ENCODE data around the gene LMX1B.

DNA sequence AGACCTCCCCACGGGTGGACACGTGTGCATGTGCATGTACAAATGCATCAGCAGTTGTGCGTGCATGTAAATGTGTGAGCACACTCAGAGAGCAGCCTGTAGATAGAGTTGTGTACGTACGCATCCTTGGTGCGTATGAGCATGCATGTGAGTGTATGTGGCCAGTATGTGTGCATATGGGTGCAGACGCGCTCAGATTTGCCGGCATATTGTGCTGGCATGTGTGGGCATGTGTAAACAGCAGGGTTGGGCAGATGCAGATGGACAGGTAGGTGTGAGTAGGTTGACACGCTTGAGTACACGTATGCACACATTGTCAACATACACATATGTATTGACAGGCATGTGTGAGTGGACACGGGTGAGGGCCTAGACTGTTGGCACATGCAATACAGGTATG lies 56.5 kb downstream of the LMX1B start:
- TF ChIP-seq, protein P1, sequence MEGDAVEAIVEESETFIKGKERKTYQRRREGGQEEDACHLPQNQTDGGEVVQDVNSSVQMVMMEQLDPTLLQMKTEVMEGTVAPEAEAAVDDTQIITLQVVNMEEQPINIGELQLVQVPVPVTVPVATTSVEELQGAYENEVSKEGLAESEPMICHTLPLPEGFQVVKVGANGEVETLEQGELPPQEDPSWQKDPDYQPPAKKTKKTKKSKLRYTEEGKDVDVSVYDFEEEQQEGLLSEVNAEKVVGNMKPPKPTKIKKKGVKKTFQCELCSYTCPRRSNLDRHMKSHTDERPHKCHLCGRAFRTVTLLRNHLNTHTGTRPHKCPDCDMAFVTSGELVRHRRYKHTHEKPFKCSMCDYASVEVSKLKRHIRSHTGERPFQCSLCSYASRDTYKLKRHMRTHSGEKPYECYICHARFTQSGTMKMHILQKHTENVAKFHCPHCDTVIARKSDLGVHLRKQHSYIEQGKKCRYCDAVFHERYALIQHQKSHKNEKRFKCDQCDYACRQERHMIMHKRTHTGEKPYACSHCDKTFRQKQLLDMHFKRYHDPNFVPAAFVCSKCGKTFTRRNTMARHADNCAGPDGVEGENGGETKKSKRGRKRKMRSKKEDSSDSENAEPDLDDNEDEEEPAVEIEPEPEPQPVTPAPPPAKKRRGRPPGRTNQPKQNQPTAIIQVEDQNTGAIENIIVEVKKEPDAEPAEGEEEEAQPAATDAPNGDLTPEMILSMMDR (IDR thresholded peaks at IDR 0.05), result no peak
- TF ChIP-seq POLR2A (IDR thresholded peaks at IDR 0.05), result no peak
